Endothelial cell of coronary artery (primary cell): ENCODE measurements around the gene NBPF6. TPM values are rescaled to one million over a fixed set of nuclear protein-coding genes. Genes with fewer than 3 reads are reported as not detected.

Experiments
- total RNA-seq: library from RNA; depleted of rRNA; stranded (reverse); fragments of >200 nt; gene quantifications from 2 replicates; pipeline ENCODE4 v1.2.3, GENCODE V29; 2014

NBPF6 gene, protein sequence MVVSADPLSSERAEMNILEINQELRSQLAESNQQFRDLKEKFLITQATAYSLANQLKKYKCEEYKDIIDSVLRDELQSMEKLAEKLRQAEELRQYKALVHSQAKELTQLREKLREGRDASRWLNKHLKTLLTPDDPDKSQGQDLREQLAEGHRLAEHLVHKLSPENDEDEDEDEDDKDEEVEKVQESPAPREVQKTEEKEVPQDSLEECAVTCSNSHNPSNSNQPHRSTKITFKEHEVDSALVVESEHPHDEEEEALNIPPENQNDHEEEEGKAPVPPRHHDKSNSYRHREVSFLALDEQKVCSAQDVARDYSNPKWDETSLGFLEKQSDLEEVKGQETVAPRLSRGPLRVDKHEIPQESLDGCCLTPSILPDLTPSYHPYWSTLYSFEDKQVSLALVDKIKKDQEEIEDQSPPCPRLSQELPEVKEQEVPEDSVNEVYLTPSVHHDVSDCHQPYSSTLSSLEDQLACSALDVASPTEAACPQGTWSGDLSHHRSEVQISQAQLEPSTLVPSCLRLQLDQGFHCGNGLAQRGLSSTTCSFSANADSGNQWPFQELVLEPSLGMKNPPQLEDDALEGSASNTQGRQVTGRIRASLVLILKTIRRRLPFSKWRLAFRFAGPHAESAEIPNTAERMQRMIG
- not detected in 2 replicates for total RNA-seq

DNA sequence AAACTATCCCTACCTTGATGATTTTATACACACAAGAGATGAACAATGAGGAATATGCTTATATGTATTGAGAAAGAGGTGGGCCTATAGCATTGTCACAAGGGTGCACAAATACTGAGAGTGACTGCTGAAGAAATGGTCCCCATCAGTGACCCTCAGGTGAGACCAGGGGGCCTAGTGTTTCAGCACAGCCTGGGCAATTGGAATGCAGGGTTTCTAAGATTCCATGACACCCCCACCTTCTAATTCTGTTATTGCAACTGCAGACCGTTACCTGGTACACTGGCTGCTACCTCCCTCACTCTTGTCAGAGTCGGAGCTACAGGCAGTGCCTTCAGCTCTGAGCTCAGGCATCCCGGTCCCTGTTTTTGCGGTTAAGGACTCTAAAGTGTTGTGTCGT is at the start of gene NBPF6:
Gene NBPF6, plus strand, starts transcription at position 301 of the 400 bp plus-strand sequence. CDS start 259 bp downstream, outside the sequence.

Other genes starting within 250 kb of the NBPF6 start
- 39.7 and 49.0 TPM in 2 replicates for gene SLC25A24, start 250.0 kb upstream of the NBPF6 start, total RNA-seq
- not detected in 2 replicates for gene NBPF4, start 206.3 kb upstream of the NBPF6 start, total RNA-seq
- gene EEIG2, start 109.8 kb downstream of the NBPF6 start, total RNA-seq = 4.2 and 4.3 TPM in 2 replicates
- 1.2 and 1.8 TPM in 2 replicates for gene HENMT1, start 210.8 kb downstream of the NBPF6 start, total RNA-seq
- gene PRPF38B, start 242.0 kb downstream of the NBPF6 start, total RNA-seq = 11.4 and 14.4 TPM in 2 replicates